ENCODE results near the gene IFRD1.

Gene IFRD1, protein sequence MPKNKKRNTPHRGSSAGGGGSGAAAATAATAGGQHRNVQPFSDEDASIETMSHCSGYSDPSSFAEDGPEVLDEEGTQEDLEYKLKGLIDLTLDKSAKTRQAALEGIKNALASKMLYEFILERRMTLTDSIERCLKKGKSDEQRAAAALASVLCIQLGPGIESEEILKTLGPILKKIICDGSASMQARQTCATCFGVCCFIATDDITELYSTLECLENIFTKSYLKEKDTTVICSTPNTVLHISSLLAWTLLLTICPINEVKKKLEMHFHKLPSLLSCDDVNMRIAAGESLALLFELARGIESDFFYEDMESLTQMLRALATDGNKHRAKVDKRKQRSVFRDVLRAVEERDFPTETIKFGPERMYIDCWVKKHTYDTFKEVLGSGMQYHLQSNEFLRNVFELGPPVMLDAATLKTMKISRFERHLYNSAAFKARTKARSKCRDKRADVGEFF

GRCh38 chr7:112449902-112450806, at the start of gene IFRD1:
TSS of gene IFRD1 (plus strand) at chr7:112450460. CDS start at chr7:112450689, 229 bp downstream.
- peak; percentile 96 for DNase-seq

- no peak for DNase-seq
Measured at GRCh38 chr7:112404321-112404720, 45.9 kb upstream of the IFRD1 start.

GRCh38 chr7:112405286-112405685, 45.0 kb upstream of the IFRD1 start:
- no peak for DNase-seq

DNA sequence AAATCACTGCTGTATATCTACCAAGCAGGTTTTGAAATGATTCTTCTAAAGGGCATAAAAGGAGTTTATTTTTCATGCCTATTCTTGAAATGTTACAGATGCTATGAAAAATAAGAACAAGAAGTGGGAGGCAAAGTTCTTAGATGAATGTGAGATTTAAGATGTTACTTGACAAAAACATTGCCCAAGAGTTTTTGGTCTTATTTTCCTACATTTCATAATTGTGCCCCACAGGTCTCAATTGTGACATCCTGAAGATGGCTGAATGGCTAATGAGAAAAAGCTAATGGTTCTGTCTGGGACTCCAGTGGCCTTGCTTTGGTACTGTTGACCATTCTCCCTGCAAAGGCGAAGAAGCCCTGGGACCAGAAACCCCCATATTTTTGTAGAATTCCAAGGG, 43.0 kb upstream of the IFRD1 start:
- no peak for DNase-seq

DNA sequence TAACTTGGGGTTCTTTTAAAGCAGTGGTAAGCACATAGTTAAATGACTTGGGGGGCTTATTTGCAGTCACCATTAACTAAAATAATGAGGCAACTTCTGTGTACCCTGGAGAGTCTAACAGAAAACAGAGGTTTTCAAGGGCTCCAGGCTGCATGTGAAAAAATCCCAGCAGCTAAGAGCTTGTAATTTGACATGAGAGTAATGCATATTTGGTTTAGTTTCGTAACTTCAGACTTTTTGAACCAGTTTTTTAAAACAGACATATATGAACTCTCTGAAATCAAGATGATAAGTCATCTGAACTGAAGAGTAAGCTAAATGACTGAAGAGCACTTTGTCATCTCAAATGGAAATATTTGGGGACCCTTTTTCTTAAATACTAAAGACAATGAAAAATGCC, 40.2 kb upstream of the IFRD1 start:
- DNase-seq = no peak

- DNase-seq = no peak
Measured at GRCh38 chr7:112411186-112411795, 39.0 kb upstream of the IFRD1 start.

- peak; percentile 39 for DNase-seq
Measured at GRCh38 chr7:112414855-112415490, 35.3 kb upstream of the IFRD1 start.

- DNase-seq = no peak
Measured at GRCh38 chr7:112416127-112416526, 34.1 kb upstream of the IFRD1 start.

DNA sequence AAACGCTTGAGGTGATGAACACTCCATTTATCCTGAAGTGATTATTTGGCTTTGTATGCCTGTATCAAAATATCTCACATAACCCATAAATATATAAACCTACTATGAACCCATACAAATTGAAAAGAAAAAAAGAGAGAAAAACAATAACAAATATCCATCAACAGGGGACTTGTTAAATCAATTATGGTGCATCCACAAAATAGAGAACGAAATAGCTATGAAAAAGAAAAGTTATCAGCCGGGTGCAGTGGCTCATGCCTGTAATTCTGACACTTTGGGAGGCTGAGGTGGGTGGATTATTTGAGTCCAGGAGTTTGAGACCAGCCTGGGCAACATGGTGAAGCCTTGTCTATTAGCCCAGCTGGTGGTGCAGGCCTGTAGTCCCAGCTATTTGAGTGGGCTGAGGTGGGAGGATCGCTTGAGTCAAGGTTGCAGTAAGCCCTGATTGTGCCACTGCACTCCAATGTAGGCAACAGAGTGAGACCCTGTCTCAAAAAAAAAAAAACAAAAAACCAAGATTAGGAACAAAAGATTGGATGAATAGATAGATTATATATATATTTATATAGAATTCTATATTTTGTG, 30.6 kb upstream of the IFRD1 start:
- DNase-seq = no peak

DNA sequence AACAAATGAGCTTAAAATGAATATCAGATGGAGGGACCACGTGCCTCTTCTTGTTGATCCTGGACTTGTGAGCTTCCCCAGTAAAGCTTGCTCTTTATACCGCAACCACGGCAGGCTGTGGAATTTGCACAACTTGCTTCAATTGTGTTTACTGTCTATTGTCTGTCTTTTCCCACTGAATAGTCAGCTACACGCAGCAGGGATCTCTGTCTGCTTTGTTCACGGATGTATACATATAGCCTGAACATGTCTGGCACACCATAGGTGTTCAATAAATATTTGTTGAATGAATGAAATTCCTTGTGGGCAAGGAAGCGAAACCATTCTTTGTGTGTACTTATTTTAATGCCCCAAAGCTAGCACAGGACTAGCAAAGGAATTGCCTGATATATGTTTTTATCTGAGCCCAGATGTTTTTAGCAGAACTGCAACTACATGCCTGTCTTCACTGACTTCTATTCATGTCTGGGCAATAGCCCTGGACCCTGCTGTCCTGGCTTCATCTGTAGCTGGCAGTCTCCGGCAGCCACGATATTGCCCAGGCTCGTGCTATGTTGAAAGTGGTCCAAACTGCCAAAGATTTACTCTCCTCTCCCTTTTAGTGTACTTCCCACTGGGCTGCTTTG, 29.9 kb upstream of the IFRD1 start:
- peak; percentile 21 for DNase-seq

GRCh38 chr7:112421666-112422486, 28.4 kb upstream of the IFRD1 start:
- no peak for DNase-seq

- DNase-seq = peak; percentile 61
Measured at GRCh38 chr7:112422842-112423496, 27.3 kb upstream of the IFRD1 start.

DNA sequence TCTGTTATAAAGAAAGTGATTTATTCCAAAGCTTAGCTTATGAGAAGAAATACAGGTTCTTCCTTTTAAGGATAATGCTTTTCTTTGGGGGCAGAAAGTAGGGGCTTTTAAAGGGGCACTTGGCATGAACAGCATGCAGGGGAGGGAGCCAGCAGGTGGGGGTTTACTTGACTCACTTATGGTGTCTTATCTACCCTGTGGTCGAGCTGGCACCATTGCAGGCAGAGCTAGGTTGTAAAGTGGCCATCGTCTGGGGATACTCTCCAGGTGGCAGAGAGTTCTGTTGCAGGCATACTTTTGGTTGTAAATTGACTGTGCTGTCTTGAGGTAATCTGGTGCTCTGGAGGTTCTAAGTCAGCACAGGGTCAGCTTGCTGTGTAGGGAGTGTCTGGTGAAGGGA, 26.3 kb upstream of the IFRD1 start:
- no peak for DNase-seq

DNA sequence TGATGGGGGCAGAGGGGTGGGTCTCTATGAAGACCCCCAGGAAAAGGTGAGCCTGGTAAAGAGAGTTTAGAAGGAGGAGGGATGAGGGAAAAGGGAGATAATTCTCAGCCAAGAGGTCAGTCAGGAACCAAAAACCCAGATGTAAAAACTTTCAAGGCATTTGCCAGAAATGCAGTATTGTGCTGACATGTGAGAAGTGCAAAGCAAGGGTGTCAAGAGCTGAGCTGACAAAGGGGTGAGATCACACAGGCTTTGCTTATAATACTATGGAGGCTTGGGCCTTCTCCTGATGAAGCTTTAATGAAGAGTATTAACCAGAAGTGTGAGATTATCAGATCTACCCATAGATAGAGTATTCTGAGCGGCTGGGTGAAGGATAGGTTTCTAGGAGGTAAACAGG, 22.3 kb upstream of the IFRD1 start:
- no peak for DNase-seq

DNA sequence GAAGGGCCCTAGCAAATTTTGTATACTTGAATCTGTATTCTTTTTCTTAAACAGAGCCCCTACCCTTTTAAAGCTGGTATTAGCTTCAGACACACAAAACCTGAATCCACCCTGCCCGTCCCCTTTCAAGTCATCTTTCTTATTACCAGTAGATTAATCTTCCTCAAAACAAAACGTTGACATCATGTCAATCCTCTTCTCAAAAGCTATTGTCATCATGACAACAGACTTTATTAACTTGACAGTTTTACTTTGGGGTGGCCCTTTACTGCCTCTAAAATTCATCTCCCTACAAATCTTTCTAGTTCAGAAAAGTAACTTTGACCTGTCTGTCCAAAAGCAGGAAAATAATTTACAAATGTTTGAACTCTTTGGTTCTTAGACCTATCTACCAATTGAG, 21.5 kb upstream of the IFRD1 start:
- no peak for DNase-seq

DNA sequence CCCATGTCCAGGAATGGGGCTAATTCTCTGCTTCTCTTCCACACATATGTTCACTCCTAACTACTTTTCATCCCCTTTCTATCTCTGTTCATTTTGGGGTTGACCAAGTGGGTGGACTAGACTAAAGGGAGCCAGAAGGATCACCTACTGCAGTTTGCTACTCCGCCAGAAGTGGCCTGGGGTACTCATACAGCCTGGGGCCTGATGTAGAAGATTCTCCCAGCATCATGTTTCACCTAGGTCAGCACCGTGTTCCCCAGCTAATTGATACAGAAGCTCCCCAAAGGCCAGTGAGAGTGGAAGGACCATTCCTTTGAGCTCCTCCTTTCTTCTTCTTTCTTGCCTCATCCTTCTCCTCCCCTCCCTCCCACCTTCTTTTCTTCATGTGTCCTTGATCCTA, 19.6 kb upstream of the IFRD1 start:
- no peak for DNase-seq

DNA sequence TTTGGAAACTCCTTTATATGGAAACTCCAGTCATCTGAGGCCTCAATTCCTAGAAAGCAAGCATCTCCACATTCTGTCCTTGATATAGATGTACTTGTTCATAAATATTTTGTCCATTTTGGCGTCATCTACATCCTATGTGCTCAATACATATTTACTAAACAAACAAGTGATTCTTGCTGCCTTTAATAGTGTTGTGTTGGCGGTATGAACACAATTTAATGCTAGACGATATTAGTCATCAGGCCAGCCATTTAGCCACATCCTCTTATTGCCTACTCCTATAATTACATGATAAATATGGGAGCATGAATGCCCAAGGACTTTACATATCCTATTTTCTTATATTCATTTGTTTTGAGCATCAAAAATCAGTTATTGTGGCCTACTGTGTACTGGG, 18.5 kb upstream of the IFRD1 start:
- DNase-seq = no peak

DNA sequence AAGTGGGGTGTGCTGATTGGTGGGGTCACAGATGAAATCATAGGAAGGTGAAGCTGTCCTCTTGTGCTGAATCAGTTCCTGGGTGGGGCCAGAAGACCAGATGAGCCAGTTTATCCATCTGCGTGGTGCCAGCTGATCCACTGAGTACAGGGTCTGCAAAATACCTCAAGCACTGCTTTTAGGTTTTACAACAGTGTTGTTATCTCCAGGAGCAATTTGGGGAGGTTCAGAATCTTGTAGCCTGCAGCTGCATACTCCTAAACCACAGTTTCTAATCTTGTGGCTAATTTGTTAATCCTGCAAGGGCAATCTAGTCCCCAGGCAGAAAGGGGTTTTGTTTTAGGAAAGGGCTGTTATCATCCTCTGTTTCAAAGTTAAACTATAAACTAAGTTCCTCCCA, 17.0 kb upstream of the IFRD1 start:
- no peak for DNase-seq

GRCh38 chr7:112437072-112437471, 13.2 kb upstream of the IFRD1 start:
- no peak for DNase-seq

DNA sequence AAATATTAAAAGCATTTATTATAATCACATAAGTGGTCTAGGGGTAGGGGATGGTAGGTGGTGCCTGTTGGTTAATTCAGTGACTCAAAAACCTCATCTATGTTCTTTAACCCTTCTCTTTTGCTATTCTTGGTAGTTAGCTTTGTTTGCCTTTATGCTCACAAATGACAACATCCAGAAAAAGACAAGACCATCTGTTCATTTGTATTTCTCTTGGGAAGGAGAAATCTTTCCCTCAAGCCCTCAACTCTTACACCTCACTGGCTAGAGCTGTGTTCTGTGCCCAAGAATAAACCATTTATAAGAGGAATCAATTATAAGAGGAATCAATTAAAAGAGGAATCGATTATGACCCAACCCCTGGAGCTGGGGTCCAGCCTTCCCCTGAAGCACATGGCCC, 10.8 kb upstream of the IFRD1 start:
- DNase-seq = no peak

DNA sequence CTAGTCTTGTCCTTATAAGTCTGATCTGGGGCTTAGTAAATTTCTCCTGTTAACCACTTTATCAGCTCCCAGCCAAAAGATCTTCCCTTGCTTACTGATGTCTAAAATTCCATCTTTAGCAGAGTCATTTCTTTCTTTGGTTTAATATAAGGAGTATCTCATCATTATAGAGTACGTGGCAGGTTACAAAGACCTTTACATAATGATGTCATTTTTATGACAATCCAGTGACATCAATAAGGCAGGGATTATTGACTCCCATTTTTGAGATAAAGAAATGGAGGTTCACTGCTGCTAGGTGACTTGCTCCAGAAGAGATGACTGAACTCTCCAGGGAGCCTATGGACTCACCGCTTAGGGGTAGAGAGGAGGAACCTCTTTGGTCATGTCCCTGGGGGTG, 8.1 kb upstream of the IFRD1 start:
- DNase-seq = no peak
